IPS-20b (cell line): ENCODE data around the gene KRCC1.
"Not testable (repeated sequence)": the region's sequence is repeated elsewhere in the genome, so short reads cannot be mapped to it uniquely, and the experiment has no call there.

Source experiments
- H3K27ac ChIP-seq: one replicate; pipeline ENCODE4 v1.5.1; 2013; ENCODE audit warnings: low read length
- H3K27me3 ChIP-seq: 2 replicates; pipeline ENCODE4 v1.6.1; 2013; ENCODE audit warnings: mild to moderate bottlenecking, low read length, inconsistent platforms; ENCODE audit not compliant: insufficient read depth
- H3K36me3 ChIP-seq: 2 replicates; pipeline ENCODE4 v1.6.1; 2013; ENCODE audit warnings: low read depth, mild to moderate bottlenecking, inconsistent platforms, low read length, moderate library complexity; ENCODE audit not compliant: insufficient read depth
- H3K4me1 ChIP-seq: 2 replicates; pipeline ENCODE4 v1.6.1; 2013; ENCODE audit warnings: mild to moderate bottlenecking, control low read depth, inconsistent platforms, low read length, moderate library complexity; ENCODE audit not compliant: insufficient read depth
- H3K4me3 ChIP-seq: 2 replicates; pipeline ENCODE4 v1.5.1; 2013; ENCODE audit warnings: mild to moderate bottlenecking, low read length, inconsistent platforms
- H3K9ac ChIP-seq: 2 replicates; pipeline ENCODE4 v1.6.1; 2013; ENCODE audit warnings: low read depth, mild to moderate bottlenecking, inconsistent platforms, low read length, moderate library complexity
- H3K9me3 ChIP-seq: 2 replicates; pipeline ENCODE4 v1.6.1; 2013; ENCODE audit warnings: mild to moderate bottlenecking, low read depth, low read length, inconsistent platforms; ENCODE audit not compliant: insufficient read depth

Gene KRCC1

DNA sequence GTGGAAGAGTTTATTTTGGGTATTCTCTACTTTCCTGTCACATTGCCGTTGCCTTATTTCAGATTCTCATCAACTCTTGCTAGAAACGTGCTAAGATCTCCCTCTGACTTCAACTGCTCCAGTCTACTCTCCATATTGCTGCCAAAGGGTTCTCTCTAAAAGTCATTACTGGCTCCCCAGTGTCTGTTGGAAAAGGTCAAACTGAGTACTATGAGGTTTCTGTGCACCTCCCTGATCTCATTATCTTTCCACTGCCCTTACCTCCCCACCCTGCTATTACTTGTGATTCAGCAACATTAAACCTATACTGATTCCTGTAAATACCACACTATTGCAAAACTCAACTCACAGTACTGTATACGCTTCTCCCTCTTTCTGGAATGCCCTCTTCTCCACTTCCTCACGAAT lies 1.9 kb upstream of the KRCC1 start:
- H3K27me3 ChIP-seq: no peaks in the 10 kb centered on the region
- peaks cover 8% of the 10 kb centered on the region; the same call in 1 of the 2 replicates for H3K4me1 ChIP-seq
- H3K4me3 ChIP-seq: no peak overlapping the region
- peaks cover 10% of the 10 kb centered on the region; the same call in 1 of the 2 replicates for H3K36me3 ChIP-seq
- H3K9me3 ChIP-seq: no peaks in the 10 kb centered on the region
- H3K27ac ChIP-seq: no peak overlapping the region
- no peak overlapping the region for H3K9ac ChIP-seq

DNA sequence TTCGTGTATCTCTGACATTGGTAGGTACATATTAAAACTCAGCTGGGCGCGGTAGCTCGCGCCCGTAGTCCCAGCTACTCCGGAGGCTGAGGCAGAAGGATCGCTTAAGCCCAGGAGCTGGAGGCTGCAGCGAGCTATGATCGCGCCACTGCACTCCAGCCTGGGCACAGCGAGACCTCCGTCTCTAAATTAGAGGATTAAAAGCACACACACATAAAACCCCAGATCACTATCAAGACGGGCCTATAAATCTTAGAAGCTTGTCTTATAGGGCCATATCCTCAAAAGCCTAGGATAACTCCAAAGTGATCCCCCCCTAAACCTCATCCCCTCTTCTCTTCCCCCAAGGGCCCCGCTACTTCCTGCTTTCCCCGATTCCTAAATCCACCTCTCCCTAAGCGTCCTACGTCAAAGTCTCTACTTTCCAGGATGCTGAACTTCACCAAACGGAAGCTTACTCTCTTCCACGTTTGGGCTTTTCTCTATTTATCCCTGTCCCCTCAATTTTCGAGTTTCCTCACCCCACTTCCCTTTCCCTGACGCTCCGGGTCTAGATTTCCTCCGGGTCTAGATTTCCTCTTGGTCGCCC lies 707 bp downstream of the KRCC1 start:
- peak overlapping the region; percentile 82 for H3K27ac ChIP-seq
- H3K9me3 ChIP-seq: no peaks in the 10 kb centered on the region
- peak overlapping the region; percentile 88 for H3K4me3 ChIP-seq
- peak overlapping the region; percentile 92 for H3K9ac ChIP-seq
- H3K36me3 ChIP-seq: peaks cover 13% of the 10 kb centered on the region; the same call in 1 of the 2 replicates
- peaks cover 8% of the 10 kb centered on the region; the same call in 1 of the 2 replicates for H3K4me1 ChIP-seq
- no peaks in the 10 kb centered on the region for H3K27me3 ChIP-seq

GRCh38 chr2:88053934-88054781 lies 1.4 kb downstream of the KRCC1 start:
- Histone ChIP-seq H3K36me3 (peaks cover 13% of the 10 kb centered on the region; the same call in 1 of the 2 replicates), H3K4me1 (peaks cover 8% of the 10 kb centered on the region; the same call in 1 of the 2 replicates), H3K27me3 (no peaks in the 10 kb centered on the region), H3K27ac (peak overlapping the region; percentile 82), H3K9me3 (no peaks in the 10 kb centered on the region), H3K4me3 (peak overlapping the region; percentile 88), H3K9ac (peak overlapping the region; percentile 92; the same call in 1 of the 2 replicates)

- Histone ChIP-seq H3K36me3 (peaks cover 13% of the 10 kb centered on the region; the same call in 1 of the 2 replicates), H3K4me1 (peaks cover 8% of the 10 kb centered on the region; the same call in 1 of the 2 replicates), H3K27ac (no peak overlapping the region), H3K4me3 (no peak overlapping the region), H3K9me3 (no peaks in the 10 kb centered on the region), H3K27me3 (no peaks in the 10 kb centered on the region), H3K9ac (no peak overlapping the region; the same call in 1 of the 2 replicates)
Observed at GRCh38 chr2:88053296-88053695, 2.3 kb downstream of the KRCC1 start.

DNA sequence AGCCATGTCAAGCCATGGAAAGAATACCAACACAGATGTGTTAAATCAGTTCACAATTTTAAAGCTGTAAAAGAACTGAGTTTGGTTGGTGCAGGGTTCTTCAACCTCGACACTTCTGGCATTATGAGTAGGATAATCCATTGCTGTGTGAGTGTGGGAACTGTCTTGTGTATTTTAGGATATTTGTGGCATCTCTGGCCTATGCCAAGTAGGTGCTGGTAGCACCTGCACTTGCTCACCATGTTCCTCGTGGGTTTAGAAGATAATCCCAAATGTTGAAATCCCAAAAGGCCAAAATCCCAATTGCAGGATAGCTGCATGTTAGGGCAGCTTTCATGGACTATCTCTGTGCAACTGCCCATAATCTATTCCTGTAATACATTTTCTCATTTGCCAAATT lies 3.8 kb downstream of the KRCC1 start:
- Histone ChIP-seq H3K4me1 (peaks cover 8% of the 10 kb centered on the region; the same call in 1 of the 2 replicates), H3K27me3 (no peaks in the 10 kb centered on the region), H3K9me3 (no peaks in the 10 kb centered on the region), H3K36me3 (peaks cover 13% of the 10 kb centered on the region; the same call in 1 of the 2 replicates), H3K27ac (no peak overlapping the region), H3K9ac (no peak overlapping the region), H3K4me3 (no peak overlapping the region)

DNA sequence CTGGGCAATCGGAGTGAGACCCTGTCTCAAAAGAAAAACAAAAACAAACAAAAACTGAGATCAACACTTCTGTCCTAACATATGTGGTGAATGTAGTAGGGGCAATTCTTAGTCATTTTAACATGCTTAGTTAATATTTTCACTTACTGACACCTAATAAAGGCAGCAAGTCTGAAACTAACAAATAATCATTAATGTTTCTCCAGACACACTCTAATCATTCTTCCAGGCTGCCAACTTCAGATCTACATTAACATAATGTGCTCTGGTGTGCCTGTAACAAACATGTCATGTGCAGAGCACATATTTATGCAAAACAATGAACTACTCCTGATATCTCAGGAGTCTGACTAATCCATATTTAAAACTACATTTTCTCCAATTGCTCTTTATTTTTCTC lies 6.0 kb downstream of the KRCC1 start:
- no peaks in the 10 kb centered on the region for H3K27me3 ChIP-seq
- H3K9me3 ChIP-seq: no peaks in the 10 kb centered on the region
- H3K27ac ChIP-seq: no peak overlapping the region
- peaks cover 4% of the 10 kb centered on the region; the same call in 1 of the 2 replicates for H3K4me1 ChIP-seq
- no peak overlapping the region for H3K4me3 ChIP-seq
- no peak overlapping the region for H3K9ac ChIP-seq
- peaks cover 13% of the 10 kb centered on the region; the same call in 1 of the 2 replicates for H3K36me3 ChIP-seq

- no peaks in the 10 kb centered on the region for H3K4me1 ChIP-seq
- H3K9ac ChIP-seq: no peak overlapping the region
- no peaks in the 10 kb centered on the region for H3K27me3 ChIP-seq
- no peak overlapping the region for H3K27ac ChIP-seq
- H3K4me3 ChIP-seq: no peak overlapping the region
- H3K9me3 ChIP-seq: no peaks in the 10 kb centered on the region
- H3K36me3 ChIP-seq: peaks cover 13% of the 10 kb centered on the region; the same call in 1 of the 2 replicates
Observed at GRCh38 chr2:88048541-88048940, 7.0 kb downstream of the KRCC1 start.

GRCh38 chr2:88045561-88045960 lies 10.0 kb downstream of the KRCC1 start:
- not testable (repeated sequence) for H3K9me3 ChIP-seq, H3K27ac ChIP-seq, H3K36me3 ChIP-seq, H3K9ac ChIP-seq, H3K4me1 ChIP-seq, H3K27me3 ChIP-seq, H3K4me3 ChIP-seq

GRCh38 chr2:88042476-88042875 lies 13.1 kb downstream of the KRCC1 start:
- no peak overlapping the region for H3K27ac ChIP-seq
- no peak overlapping the region for H3K4me3 ChIP-seq
- H3K4me1 ChIP-seq: peaks cover 2% of the 10 kb centered on the region; the same call in 1 of the 2 replicates
- no peaks in the 10 kb centered on the region for H3K9me3 ChIP-seq
- no peak overlapping the region for H3K9ac ChIP-seq
- no peaks in the 10 kb centered on the region for H3K36me3 ChIP-seq
- H3K27me3 ChIP-seq: no peaks in the 10 kb centered on the region

- H3K27ac ChIP-seq: no peak overlapping the region
- peaks cover 18% of the 10 kb centered on the region for H3K36me3 ChIP-seq
- H3K9me3 ChIP-seq: no peaks in the 10 kb centered on the region
- no peak overlapping the region for H3K4me3 ChIP-seq
- no peaks in the 10 kb centered on the region for H3K27me3 ChIP-seq
- H3K9ac ChIP-seq: no peak overlapping the region
- H3K4me1 ChIP-seq: peaks cover 2% of the 10 kb centered on the region; the same call in 1 of the 2 replicates
Observed at GRCh38 chr2:88038263-88039105, 17.1 kb downstream of the KRCC1 start.

DNA sequence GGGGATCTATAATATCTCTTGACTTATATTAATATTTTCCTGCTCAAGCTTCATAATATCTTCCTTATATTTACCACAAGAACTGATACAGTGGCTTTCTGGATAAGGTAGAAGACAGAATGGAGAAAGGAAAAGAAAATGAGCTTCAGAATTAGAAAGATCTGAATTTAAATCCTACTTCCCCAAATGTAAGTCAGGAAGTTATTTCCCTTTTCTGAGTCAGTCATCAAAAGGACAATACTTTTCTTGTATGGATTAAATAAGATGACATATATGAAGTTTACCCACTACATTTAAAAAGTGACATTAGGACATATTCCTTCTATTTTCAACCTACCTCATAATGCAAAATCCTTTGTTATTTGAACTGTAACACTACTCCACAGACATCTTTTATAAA lies 19.0 kb downstream of the KRCC1 start:
- Histone ChIP-seq H3K27ac (no peak overlapping the region), H3K27me3 (no peaks in the 10 kb centered on the region), H3K36me3 (peaks cover 29% of the 10 kb centered on the region), H3K4me3 (no peak overlapping the region), H3K9ac (no peak overlapping the region), H3K9me3 (no peaks in the 10 kb centered on the region), H3K4me1 (no peaks in the 10 kb centered on the region)
